ENCODE measurements around the gene APOA4. TPM values are rescaled to one million over a fixed set of nuclear protein-coding genes. Genes with fewer than 3 reads are reported as not detected.

The APOA4 gene
- total and polyA plus RNA-seq, 2 donors (not counting 1 experiment from before 2014, with no cell fraction given): not detected

GRCh38 chr11:116864531-116864930 lies 41.4 kb upstream of the APOA4 start:
- Histone ChIP-seq H3K79me2 (ENCODE audit: control insufficient read depth, insufficient read depth, low read length) (no peaks in the 10 kb centered on the region), H2AFZ (ENCODE audit: insufficient read depth, low read depth, low read length, poor library complexity, severe bottlenecking) (no peak overlapping the region), H3K36me3 (replicated peaks in 1 of 2; ENCODE audit: control extremely low read depth in 1 of 2, control insufficient read depth in 1 of 2, extremely low read depth in 1 of 2, insufficient read depth in 2 of 2, low read length in 1 of 2) (peaks cover 0 to 94% of the 10 kb centered on the region in 2 experiments), H3K9me3 (ENCODE audit: control extremely low read depth in 1 of 3, control insufficient read depth in 2 of 3, insufficient read depth in 1 of 3, low read length in 2 of 3) (no peaks in the 10 kb centered on the region), H3K4me2 (replicated peaks; ENCODE audit: low read depth, low read length, poor library complexity, severe bottlenecking) (no peak overlapping the region), H4K20me1 (ENCODE audit: control insufficient read depth, insufficient read depth, low read length, poor library complexity, severe bottlenecking) (peaks cover 5% of the 10 kb centered on the region), H3K4me1 (ENCODE audit: control insufficient read depth in 2 of 2, insufficient read depth in 2 of 2, low read length in 2 of 2) (no peaks in the 10 kb centered on the region), H3K4me3 (ENCODE audit: control extremely low read depth in 1 of 5, extremely low read depth in 1 of 5, insufficient read depth in 1 of 5, low read depth in 2 of 5, low read length in 4 of 5) (no peak overlapping the region), H3K9ac (ENCODE audit: low read length) (no peak overlapping the region), H3K27ac (ENCODE audit: low read length in 2 of 2) (no peak overlapping the region), H3K27me3 (replicated peaks in 1 of 4; ENCODE audit: control extremely low read depth in 1 of 4, control insufficient read depth in 3 of 4, insufficient read depth in 4 of 4, low read length in 3 of 4) (no peaks in the 10 kb centered on the region)
- ChIA-PET POLR2A (no interaction called here), CTCF (interaction anchor here (0.6 kb wide), 1 partner anchor 364 kb away, joined by 3 read pairs; no protein-coding TSS in a partner anchor)
- Mint-ChIP-seq H3K27me3 (no peaks in the 10 kb centered on the region), H3K4me1 (no peaks in the 10 kb centered on the region), H3K9me3 (ENCODE audit: insufficient read depth) (no peaks in the 10 kb centered on the region), H3K27ac (no peak overlapping the region), H3K4me3 (no peak overlapping the region)
- no peak for ATAC-seq (ENCODE audit: low read depth)
- intact Hi-C loops (cut with micrococcal nuclease): no loop called here
- 98% methylated on average over 5 of the region's 5 CpGs for WGBS (ENCODE audit: insufficient coverage)
- TF ChIP-seq CTCF (IDR thresholded peaks at IDR 0.05) (no peak), EZH2 (IDR thresholded peaks at IDR 0.05; ENCODE audit: borderline replicate concordance, insufficient read depth, low read depth, low read length, poor library complexity, severe bottlenecking) (no peak)
- DNase-seq: no peak

GRCh38 chr11:116862951-116863350 lies 39.8 kb upstream of the APOA4 start:
- intact Hi-C loops (cut with micrococcal nuclease): no loop called here
- peaks cover 10% of the 10 kb centered on the region for H4K20me1 ChIP-seq (ENCODE audit: control insufficient read depth, insufficient read depth, low read length, poor library complexity, severe bottlenecking)
- no peak overlapping the region for H3K4me3 ChIP-seq (ENCODE audit: control extremely low read depth in 1 of 5, extremely low read depth in 1 of 5, insufficient read depth in 1 of 5, low read depth in 2 of 5, low read length in 4 of 5)
- H3K27ac Mint-ChIP-seq: no peak overlapping the region
- ATAC-seq (ENCODE audit: low read depth): no peak
- H3K79me2 ChIP-seq (ENCODE audit: control insufficient read depth, insufficient read depth, low read length): no peaks in the 10 kb centered on the region
- H3K36me3 ChIP-seq (replicated peaks in 1 of 2; ENCODE audit: control extremely low read depth in 1 of 2, control insufficient read depth in 1 of 2, extremely low read depth in 1 of 2, insufficient read depth in 2 of 2, low read length in 1 of 2): peaks cover 0 to 96% of the 10 kb centered on the region in 2 experiments
- no peak for TF ChIP-seq CTCF (IDR thresholded peaks at IDR 0.05)
- no peak for TF ChIP-seq EZH2 (IDR thresholded peaks at IDR 0.05; ENCODE audit: borderline replicate concordance, insufficient read depth, low read depth, low read length, poor library complexity, severe bottlenecking)
- no peak overlapping the region for H3K27ac ChIP-seq (ENCODE audit: low read length in 2 of 2)
- ChIA-PET CTCF (interaction anchor here (0.7 to 1.1 kb wide), 3 partner anchors 10 to 243 kb away, joined by 3 to 5 read pairs (median 3); no protein-coding TSS in a partner anchor), POLR2A (interaction anchor here (0.7 kb wide), 1 partner anchor 340 kb away, joined by 6 read pairs; no protein-coding TSS in a partner anchor)
- H3K4me2 ChIP-seq (replicated peaks; ENCODE audit: low read depth, low read length, poor library complexity, severe bottlenecking): no peak overlapping the region
- H3K9ac ChIP-seq (ENCODE audit: low read length): no peak overlapping the region
- H3K9me3 ChIP-seq (ENCODE audit: control extremely low read depth in 1 of 3, control insufficient read depth in 2 of 3, insufficient read depth in 1 of 3, low read length in 2 of 3): no peaks in the 10 kb centered on the region
- H3K4me1 ChIP-seq (ENCODE audit: control insufficient read depth in 2 of 2, insufficient read depth in 2 of 2, low read length in 2 of 2): no peaks in the 10 kb centered on the region
- no peak overlapping the region for H3K4me3 Mint-ChIP-seq
- H3K4me1 Mint-ChIP-seq: no peaks in the 10 kb centered on the region
- no peaks in the 10 kb centered on the region for H3K9me3 Mint-ChIP-seq (ENCODE audit: insufficient read depth)
- H3K27me3 ChIP-seq (replicated peaks in 1 of 4; ENCODE audit: control extremely low read depth in 1 of 4, control insufficient read depth in 3 of 4, insufficient read depth in 4 of 4, low read length in 3 of 4): no peaks in the 10 kb centered on the region
- no peaks in the 10 kb centered on the region for H3K27me3 Mint-ChIP-seq
- DNase-seq: no peak
- no peak overlapping the region for H2AFZ ChIP-seq (ENCODE audit: insufficient read depth, low read depth, low read length, poor library complexity, severe bottlenecking)
- WGBS (ENCODE audit: insufficient coverage): 100% methylated on average over 2 of the region's 3 CpGs
